HG02642 (cell line): ENCODE measurements around the gene TMED4.
"Not testable (repeated sequence)": the region's sequence is repeated elsewhere in the genome, so short reads cannot be mapped to it uniquely, and the experiment has no call there.

Experiments used
- ATAC-seq: cut with Tn5 transposase; IDR thresholded peaks from one replicate; pipeline ENCODE4 v1.9.1; 2021; ENCODE audit warnings: mild to moderate bottlenecking; ENCODE audit not compliant: unreplicated experiment, poor library complexity

TMED4 gene

DNA sequence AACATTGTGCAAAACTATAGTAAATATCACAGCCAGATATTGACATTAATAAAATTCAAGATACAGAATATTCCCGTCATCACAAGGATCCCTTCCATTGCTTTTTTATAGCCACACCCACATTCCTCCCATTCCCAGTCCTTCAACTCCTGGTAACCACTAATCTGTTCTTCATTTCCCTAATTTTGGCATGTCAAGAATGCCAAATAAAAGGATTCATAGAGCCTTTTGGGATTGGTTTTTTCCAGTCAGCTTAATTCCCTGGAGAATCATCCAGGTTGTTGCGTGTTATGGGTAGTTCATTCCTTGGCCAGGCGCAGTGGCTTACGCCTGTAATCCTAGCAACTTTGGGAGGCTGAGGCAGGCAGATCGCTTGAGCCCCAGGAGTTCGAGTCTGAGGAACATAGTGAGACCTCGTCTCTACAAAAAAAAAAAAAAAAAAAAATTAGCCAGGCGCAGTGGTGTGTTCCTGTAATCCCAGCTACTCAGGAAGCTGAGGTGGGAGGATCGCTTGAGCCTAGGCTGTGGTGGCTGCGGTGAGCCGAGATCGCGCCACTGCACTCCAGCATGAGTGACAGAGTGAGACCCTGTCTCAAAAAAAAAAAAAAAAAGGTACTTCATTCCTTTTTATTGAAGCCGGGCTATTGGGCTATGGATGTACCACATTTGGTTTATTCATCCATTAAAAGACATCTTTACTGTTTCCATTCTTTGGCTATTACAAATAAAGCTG is 27.1 kb upstream of the TMED4 start:
- ATAC-seq = no peak

DNA sequence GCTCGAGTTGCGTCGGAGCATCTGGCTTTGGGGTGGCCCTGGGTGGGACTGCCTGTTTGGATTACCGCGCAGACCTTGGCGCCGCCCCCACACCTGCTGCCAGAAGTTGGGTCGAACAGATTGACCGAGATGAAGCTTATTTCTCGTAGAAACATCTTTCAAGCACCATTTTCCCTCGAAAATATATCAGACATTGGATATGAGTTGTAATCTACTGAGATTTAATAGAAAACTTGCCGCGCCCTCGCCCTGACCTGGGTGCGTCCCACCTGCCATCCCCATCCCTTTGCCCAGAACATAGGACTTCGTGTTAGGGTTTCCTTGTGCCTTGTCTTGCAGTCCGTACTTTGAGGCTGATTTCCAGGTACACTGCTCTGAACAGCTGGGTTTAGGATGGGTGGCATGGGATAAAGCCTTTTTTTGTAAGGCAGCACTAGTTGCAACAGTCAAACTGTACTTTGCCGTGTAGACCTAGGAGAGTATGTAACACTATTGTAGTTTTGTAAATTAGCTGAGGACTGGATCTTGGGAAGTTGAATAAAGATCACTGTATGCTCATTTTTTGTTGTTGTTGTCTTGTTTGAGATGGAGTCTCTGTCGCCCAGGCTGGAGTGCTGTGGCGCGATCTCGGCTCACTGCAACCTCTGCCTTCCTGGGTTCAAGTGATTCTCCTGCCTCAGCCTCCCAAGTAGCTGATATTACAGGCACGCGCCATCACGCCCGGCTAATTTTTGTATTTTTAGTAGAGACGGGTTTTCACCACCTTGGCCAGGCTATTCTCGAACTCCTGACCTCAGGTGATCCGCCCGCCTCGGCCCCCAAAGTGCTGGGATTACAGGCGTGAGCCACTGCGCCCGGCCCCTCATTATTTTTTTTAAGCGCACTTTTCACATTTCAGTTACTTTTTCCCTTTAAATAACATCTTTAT is 25.4 kb upstream of the TMED4 start:
- no peak for ATAC-seq

DNA sequence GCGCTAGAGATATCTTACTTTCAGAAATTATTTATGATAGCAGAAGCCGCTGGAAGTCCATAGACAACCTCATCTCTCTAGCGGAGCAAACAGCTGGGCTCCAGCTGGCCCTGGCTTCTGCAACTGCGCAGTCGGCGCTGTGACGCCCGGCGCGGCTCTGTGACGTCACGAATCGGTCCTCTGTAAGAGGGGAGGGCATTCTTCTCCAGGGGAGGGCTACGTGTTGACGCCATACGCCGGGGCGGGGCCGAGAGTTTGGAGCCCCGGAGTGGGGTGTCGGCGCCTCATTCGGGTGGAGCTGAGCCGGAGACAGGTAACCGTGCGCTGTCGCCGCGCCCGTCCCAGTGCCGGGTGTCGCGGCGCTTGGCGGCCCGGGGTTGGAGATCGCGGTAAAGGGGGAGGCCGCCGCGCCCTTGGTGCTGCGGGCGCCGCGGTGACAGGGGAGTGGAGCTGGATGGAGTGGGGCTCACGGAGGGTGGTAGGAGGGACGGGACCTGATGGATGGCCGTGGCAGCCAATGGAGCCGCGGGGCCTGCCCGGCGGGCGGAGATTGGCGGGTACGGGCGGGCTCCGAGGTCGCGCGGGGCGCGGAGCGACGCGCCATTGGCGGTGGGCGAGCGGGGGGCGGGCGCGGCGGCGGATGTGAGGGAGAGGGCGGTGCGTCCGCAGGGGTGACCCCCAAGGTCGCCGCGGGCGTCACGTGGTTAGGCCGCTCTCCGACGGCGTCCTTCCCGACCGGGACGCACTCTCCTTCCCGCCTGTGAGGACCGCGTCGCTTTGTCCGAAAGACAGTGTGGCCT is 24.5 kb upstream of the TMED4 start, which contains the start of gene OGDH:
Gene OGDH (plus strand): TSS at position 287 of the 800 bp plus-strand sequence. CDS start 17,717 bp downstream, outside the sequence.
- peak; percentile 95 for ATAC-seq

DNA sequence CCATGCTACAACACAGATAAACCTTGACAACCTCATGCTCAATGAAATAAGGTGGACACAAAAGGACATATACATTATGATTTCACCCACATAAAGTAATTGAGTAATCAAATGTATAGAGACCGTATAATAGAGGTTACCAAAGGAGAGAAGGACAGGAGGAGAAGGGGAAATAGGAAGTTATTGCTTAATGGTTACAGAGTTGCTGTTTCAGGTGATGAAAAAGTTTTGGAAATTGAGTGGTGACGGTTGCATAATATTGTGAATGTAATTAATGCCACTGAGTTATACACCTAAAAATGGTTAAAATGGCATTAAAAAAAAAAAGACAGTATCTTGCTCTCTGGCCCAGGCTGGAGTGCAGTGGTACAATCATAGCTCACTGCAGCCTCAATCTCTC is 22.9 kb upstream of the TMED4 start:
- ATAC-seq = no peak

DNA sequence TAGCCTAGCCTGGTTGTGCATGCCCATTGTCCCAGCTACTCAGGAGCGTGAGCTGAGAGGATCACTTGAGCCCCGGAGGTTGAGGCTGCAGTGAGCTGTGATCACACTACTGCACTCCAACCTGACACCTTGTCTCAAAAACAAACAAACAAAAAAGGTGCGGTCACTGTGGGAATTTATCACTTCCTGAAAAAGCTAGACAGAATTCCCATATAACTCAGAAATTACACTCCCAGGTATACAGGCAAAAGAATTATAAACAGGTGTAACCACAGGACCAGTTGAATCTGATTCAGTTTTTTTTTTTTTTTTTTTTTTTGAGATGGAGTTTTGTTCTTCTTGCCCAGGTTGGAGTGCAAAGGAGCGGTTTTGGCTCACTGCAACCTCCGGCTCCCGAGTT is 21.2 kb upstream of the TMED4 start:
- ATAC-seq = no peak

DNA sequence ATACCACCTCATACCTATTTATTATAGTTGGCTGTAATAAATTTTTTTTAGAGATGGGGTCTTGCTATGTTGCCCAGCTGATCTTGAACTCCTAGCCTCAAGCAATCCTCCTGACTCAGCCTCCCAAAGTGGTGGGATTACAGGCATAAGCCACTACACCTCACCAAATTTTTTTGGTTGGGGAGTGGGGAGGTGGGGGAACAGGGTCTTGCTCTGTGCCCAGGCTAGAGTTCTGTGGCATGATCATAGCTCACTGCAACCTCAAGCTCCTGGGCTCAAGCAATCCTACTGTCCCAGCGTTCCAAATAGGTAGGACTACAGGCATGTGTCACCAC is 20.5 kb upstream of the TMED4 start:
- no peak for ATAC-seq

DNA sequence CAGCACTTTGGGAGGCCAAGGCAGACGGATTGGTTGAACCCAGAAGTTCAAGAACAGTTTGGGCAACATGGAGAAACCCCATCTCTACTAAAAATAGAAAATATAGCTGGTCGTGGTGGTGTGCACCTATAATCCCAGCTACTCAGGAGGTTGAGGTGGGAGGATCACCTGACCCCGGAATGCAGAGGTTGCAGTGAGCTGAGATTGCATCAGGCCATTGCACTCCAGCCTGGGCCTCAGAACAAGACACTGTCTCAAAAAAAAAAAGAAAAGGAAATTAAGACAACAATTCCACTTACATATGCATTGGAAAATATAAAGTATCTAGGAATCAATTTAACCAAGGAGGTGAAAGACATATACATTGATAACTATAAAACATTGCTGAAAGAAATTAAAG is 17.2 kb upstream of the TMED4 start:
- ATAC-seq = no peak

DNA sequence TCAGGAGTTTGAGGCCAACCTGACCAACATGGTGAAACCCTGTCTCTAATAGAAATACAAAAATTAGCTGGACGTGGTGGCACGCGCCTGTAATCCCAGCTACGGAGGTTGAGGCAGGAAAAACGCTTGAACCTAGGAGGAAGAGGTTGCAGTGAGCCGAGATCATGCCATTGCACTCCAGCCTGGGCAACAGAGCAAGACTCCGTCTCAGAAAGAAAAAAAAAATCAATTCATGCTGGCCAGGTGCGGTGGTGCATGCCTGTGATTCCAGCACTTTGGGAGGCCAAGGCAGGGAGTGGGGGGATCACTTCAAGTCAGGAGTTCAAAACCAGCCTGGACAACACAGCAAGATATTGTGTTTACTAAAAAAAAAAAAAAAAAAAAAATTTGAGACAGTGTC is 15.2 kb upstream of the TMED4 start:
- not testable (repeated sequence) for ATAC-seq

DNA sequence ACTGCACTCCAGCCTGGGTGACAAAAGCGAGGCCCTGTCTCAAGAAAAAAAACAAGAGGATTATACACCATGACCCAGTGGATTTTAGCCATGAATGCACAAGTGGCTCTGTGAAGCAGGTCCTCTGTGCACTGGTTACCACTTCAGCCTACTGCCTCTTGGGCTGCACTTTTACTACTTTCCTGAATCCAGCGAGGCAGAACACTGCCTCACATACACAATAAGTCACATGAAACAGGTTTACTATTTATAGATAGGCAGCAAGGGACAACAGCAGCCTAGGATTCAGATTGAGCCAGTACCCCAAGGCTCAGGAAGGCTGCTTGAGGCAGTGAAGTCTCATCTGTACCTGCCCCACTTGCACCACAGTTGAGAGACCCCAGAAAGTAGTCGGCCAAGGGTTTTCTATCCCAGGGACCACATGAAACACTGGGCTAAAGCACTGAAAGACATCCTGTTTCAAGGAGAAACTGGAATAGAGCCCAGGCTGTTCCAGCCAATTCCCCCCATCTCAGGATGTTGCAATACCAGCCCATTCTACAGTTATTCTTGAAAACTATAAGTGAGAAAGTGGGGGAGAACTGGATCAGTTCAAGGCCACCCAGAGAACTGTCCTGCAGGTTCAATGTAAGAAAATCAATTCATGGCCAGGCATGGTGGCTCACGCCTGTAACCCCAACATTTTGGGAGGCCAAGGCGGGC is 14.1 kb upstream of the TMED4 start:
- no peak for ATAC-seq

DNA sequence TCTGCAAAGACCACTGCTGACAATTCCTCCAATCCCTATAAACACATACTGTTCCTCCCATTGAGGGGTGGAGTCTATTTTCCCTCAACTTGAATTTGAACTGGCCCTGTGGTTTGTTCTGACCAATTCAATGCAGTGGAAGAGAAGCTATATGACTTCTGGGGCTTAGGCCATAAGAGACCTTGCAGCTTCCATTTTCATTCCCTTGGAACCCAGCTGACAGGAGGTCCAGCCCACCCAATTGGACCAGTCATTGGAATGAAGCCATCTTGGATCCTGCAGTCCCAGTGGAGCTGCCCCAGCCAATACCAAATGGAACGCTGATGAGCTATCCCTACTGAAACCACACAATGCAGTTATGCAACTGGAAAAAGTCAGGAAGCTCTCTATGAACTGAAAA is 8.9 kb upstream of the TMED4 start:
- ATAC-seq = no peak

DNA sequence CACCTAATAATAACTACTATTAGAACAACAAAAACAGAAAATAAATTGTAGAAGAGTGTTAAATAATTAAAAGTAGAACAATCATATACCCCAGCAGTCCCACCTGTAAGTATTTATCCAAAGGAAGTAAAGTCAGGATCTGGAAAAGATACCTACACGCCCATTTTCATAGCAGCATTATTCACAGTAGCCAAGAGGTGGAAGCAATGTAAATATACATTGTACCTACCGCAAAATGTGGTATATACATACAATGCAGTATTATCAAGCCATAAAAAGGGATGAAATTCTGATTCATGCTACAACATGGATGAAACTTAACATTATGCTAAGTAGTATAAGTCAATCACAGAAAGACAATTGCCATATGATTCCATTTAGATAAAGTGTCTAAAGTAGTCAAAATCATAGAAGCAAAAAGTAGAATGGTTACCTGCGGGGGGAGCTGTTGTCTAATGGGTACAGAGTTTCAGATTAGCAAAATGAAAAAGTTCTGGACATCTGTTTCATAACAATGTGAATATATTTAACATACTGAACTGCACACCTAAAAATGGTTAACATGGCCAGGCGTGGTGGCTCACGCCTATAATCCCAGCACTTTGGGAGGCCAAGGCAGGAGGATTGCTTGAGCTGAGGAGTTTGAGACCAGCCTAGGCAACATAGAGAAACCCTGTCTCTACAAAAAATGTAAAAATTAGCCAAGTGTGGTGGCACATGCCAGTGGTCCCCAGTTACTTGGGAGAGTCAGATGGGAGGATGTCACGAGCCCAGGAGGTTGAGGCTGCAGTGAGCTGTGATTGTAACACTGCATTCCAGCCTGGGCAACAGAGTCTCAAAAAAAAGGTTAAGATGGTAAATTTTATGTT is 6.0 kb upstream of the TMED4 start:
- no peak for ATAC-seq

DNA sequence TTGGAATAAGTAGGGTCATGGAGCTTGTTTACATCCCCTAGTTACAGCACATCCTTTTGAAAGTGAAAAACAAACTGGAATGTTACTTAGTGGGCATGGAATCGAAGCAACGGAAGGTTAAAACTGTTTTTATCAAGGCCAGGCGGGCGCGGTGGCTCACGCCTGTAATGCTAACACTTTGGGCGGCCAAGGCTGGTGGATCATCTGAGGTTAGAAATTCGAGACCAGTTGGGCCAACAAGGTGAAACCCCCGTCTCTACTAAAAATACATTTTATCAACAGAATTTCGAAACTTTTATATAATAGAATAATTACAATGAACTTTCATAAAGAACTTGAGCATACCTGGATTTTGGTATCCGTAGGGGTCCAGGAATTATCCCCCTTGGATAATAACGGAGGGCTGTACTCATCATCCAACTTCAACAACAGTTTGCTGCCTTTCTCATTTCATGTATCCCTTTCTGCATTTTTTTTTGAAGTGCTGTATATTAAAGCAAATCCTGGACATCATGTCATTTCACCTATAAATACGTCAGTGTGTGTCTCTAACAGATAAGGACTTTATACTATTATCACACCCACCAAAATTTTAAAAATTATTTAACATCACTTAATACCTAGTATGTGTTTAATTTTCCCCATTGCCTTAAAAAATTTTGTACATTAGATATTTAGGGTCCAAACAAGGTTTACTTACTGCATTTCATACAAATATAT is 1.3 kb upstream of the TMED4 start:
- no peak for ATAC-seq

DNA sequence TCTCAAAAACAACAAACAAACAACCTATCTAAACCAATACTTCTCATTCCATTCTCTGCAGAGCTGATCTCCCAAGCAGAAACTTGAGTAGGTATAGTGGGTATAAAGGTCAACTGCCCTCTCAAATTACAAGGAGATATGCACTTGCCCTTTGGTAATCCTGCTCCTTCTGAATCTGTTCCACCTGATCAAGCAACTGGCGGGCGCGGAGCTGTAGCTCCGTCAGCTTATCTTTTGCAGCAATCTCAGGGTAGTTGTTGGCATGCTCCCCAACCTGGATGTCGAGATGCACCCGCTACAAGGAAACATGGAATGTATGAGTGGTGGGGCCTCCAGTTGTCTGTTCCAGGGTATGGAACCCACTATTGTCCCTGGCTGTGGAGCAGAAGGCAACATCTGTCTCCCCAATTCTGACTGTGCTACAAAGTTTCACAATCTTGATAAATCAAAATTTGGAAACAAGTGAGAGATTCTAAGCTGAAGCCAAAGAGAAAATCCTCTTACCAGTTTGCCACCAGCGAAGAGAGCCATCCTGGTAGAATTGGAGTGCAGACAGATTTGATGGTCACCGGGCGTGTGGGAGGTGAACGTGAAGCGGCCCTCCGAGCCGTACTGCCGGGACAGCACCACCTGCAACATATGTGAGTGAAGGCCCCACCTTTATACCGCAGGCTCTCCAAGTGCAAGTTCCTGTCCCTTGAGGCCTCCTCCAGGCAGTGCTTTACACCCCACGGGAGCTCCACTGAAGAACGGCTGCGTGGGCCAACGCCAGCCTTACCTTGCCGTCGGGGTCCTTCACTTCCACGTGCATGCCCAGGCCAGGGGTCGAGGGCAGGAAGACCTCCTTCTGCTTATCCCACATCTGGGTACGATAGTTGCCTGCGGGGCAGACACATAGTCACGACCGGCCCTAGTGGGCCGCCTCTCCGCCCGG is 819 bp downstream of the TMED4 start:
- peak; percentile 35 for ATAC-seq

DNA sequence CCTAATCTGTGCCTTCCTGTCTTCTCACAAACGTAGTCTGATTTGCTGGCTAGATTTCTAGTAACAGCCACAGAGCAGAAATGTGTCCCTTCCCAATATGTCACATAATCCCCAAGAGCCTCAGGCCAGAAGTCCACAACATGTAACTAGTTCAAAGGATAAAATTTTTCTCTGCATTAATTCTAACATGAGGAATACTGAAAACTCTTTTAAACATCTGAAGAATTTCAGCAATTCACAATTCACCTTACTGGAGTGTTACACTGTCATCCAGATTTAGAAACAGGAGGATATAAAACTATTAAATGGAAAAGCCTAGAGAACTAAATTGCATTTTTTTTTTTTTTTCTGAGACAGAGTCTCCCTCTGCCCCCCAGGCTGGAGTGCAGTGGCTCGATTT is 5.8 kb downstream of the TMED4 start:
- ATAC-seq = no peak

DNA sequence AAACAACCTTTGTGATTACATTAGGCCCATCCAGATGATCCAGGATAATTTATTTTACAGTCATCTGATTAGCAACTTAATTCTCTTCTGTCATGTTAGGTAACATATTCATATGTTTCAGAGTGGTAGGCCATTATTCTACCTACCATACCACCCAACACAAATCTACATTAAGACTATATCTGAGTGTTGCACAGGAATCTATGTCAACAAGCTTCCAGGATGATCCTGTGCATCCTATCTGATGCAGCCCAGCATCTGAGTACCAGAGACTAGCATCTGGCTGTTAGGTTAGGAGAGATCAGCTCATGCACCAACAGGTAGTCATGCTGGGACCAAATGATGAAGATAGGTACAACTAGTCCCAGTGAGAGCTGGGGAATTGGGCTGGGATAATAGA is 7.0 kb downstream of the TMED4 start:
- no peak for ATAC-seq

DNA sequence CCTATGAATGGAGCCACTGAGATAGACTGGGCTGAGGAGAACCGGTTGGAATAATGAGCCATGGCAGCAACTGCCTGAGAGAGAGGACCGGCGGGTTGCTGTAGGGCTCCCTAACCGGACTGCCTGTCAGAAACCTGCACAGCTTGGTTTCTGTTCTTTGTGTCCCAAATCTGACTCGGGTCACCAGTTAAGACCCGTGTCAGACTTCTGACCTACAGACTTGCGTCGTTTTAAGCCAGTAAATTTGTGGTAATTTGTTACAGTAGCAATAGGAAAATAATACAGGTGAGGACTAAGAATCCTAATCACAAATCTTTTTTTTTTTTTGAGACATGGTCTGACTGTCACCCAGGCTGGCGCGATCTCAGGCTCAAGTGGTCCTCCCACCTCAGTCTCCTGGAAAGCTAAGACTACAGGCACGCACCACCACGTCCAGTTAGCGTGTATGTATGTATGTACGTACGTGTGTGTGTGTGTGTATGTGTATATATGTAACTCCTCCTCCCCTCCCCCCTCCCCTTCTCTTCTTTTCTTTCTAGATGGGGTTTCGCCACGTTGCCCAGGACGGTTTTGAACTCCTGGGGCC is 7.7 kb downstream of the TMED4 start:
- ATAC-seq = no peak
